Vagina (tissue), 2 donors: Measurements from ENCODE around the gene NOL4L.

ENCODE experiments used
- CTCF ChIP-seq, 3 experiments: fragments of 450-650 bp in 2 of 3; fragments of 200-600 bp in 1 of 3; sonication (generic) in 1 of 3; IDR thresholded peaks; one replicate each; pipeline ENCODE4 v1.5.1; 2017 to 2019; ENCODE audit warnings: antibody characterized with exemption in 3 of 3, mild to moderate bottlenecking in 2 of 3, moderate library complexity in 2 of 3
- POLR2A ChIP-seq, 2 donors: fragments of 450-650 bp; IDR thresholded peaks; one replicate each; pipeline ENCODE4 v1.6.1; 2017; ENCODE audit warnings: antibody characterized with exemption in 2 of 2, mild to moderate bottlenecking in 2 of 2, moderate library complexity in 2 of 2

- TF ChIP-seq POLR2A (IDR thresholded peaks at IDR 0.05) (no peak), CTCF (IDR thresholded peaks at IDR 0.05) (no peak)
Observed at GRCh38 chr20:32526125-32526524, 59.0 kb downstream of the NOL4L start.
